ENCODE measurements around the gene TGFA.

DNA sequence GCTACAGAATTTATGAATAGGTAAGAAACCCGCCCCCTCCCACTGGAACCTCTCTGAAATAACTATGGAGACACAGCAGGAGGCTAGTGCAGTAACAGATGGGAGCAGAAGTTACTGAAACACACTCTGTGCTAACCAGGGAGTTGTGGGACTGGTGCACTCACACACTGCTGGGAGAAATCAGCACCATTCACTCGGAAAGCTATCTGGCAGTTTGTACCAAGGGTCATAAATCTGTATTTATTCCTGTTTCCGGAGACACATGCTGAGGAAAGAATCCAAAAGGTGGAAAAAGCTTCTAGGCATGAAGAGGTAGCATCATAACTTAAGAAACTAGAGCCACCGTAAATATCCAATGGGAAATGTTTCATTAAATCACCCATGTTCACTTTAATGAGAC is 39.9 kb downstream of the TGFA start:
- TF ChIP-seq CTCF (IDR thresholded peaks at IDR 0.05) (no peak), ZFX (IDR thresholded peaks at IDR 0.05; ENCODE audit: borderline replicate concordance) (no peak)
